Measurements from ENCODE around the gene FOXF2. TPM values are rescaled to one million over a fixed set of nuclear protein-coding genes. Genes with fewer than 3 reads are reported as not detected.

The FOXF2 gene
- total and polyA plus RNA-seq, 10 of the 15 experiments (the other 5 are each of a cell fraction or from before 2014, with no cell fraction given) = not detected

- CTCF ChIA-PET = interaction anchor here (0.9 to 1.2 kb wide), 2 partner anchors 16 to 137 kb away, joined by 3 read pairs; no protein-coding TSS in a partner anchor
- no peaks in the 10 kb centered on the region for H3K9me3 ChIP-seq (replicated peaks; ENCODE audit: control insufficient read depth, insufficient read depth, low read length)
These were observed 26.2 kb downstream of the FOXF2 start for GRCh38 chr6:1415416-1416063.

More at GRCh38 chr6:1415416-1416063, 26.2 kb downstream of the FOXF2 start:
- Histone ChIP-seq H3K9ac (ENCODE audit: control insufficient read depth, insufficient read depth, low read length) (no peak overlapping the region), H3K4me1 (ENCODE audit: control insufficient read depth, insufficient read depth, low read length) (no peaks in the 10 kb centered on the region), H3K4me2 (ENCODE audit: control insufficient read depth, insufficient read depth) (no peak overlapping the region), H3K27ac (ENCODE audit: control insufficient read depth, insufficient read depth) (no peak overlapping the region), H3K36me3 (ENCODE audit: control insufficient read depth in 2 of 2, insufficient read depth in 2 of 2, low read length in 1 of 2) (no peaks in the 10 kb centered on the region), H4K20me1 (ENCODE audit: control insufficient read depth, insufficient read depth) (no peaks in the 10 kb centered on the region), H3K27me3 (replicated peaks in 1 of 2; ENCODE audit: control insufficient read depth in 2 of 2, insufficient read depth in 2 of 2, low read length in 1 of 2) (no peaks in the 10 kb centered on the region; a peak in 1 of 4 replicates), H2AFZ (ENCODE audit: control insufficient read depth, low read depth, low read length) (no peak overlapping the region), H3K79me2 (ENCODE audit: control insufficient read depth, insufficient read depth, low read length) (no peaks in the 10 kb centered on the region), H3K4me3 (no peak overlapping the region)
- in situ Hi-C loops (cut with MboI) (no loop called here), intact Hi-C loops (cut with micrococcal nuclease; ENCODE audit: unreplicated experiment) (no loop called here)
- 64% methylated on average over 10 of the region's 10 CpGs for WGBS (ENCODE audit: insufficient coverage, insufficient replicate concordance, low lambda C conversion rate, missing lambda C conversion rate)
- TF ChIP-seq RBBP5 (conservative IDR thresholded peaks at IDR 0.05) (no peak), TCF3 (IDR thresholded peaks at IDR 0.05; ENCODE audit: borderline replicate concordance, insufficient read depth, low read depth, low read length) (no peak), WRNIP1 (IDR thresholded peaks at IDR 0.05; ENCODE audit: borderline replicate concordance, low read depth, low read length) (no peak), PKNOX1 (IDR thresholded peaks at IDR 0.05) (no peak), BCL3 (IDR thresholded peaks at IDR 0.05; ENCODE audit: borderline replicate concordance, insufficient read depth, low read depth, low read length, poor library complexity, severe bottlenecking) (no peak), STAT3 (IDR thresholded peaks at IDR 0.05; ENCODE audit: low read depth, low read length) (no peak), TBL1XR1 (IDR thresholded peaks at IDR 0.05; ENCODE audit: low read depth, low read length) (no peak), MLLT1 (IDR thresholded peaks at IDR 0.05) (no peak), CBFB (IDR thresholded peaks at IDR 0.05; ENCODE audit: low read depth) (no peak), CHD2 (IDR thresholded peaks at IDR 0.05; ENCODE audit: borderline replicate concordance, low read depth, low read length) (no peak)
- BruUV-seq (replicated peaks) = no TSS peak
- ChIA-PET POLR2A (no interaction called here), RAD21 (ENCODE audit: unreplicated experiment) (no interaction called here), SMC1A (ENCODE audit: uncharacterized antibody, unreplicated experiment) (interaction anchor here (1.3 kb wide), 1 partner anchor 8 kb away, joined by 4 read pairs; no protein-coding TSS in a partner anchor)
- DNase-seq (ENCODE audit: low read depth, low spot score) (no peak), ATAC-seq (no peak), FAIRE-seq (no peak)
